AG10803 (cell line): ENCODE measurements around the gene CDH11.

ENCODE experiments used
- DNase-seq: peaks from one replicate; pipeline ENCODE4 v3.0.0; 2010; ENCODE audit warnings: low read depth
- H3K4me3 ChIP-seq: 2 replicates; pipeline ENCODE4 v1.5.1; 2011; ENCODE audit warnings: mild to moderate bottlenecking, low read length, control low read depth
- CTCF ChIP-seq: conservative IDR thresholded peaks from 2 replicates; pipeline ENCODE4 v1.5.1; 2011; ENCODE audit warnings: mild to moderate bottlenecking, low read length, control low read depth, inconsistent platforms

Gene CDH11

GRCh38 chr16:65021852-65022595, 99.8 kb downstream of the CDH11 start:
- no peak for DNase-seq
- no peak overlapping the region for H3K4me3 ChIP-seq
- TF ChIP-seq CTCF: no peak

GRCh38 chr16:65016754-65017153, 105.1 kb downstream of the CDH11 start:
- no peak for DNase-seq
- no peak for TF ChIP-seq CTCF
- H3K4me3 ChIP-seq: no peak overlapping the region

GRCh38 chr16:65015599-65015998, 106.3 kb downstream of the CDH11 start:
- DNase-seq: no peak
- no peak for TF ChIP-seq CTCF
- no peak overlapping the region for H3K4me3 ChIP-seq

GRCh38 chr16:65012357-65012756, 109.5 kb downstream of the CDH11 start:
- no peak for TF ChIP-seq CTCF
- no peak overlapping the region for H3K4me3 ChIP-seq
- peak; percentile 61 for DNase-seq

- DNase-seq: peak; percentile 15
- TF ChIP-seq CTCF: no peak
- H3K4me3 ChIP-seq: no peak overlapping the region
These were observed 111.7 kb downstream of the CDH11 start for GRCh38 chr16:65010125-65010524.

- H3K4me3 ChIP-seq: no peak overlapping the region
- no peak for TF ChIP-seq CTCF
- DNase-seq: no peak
These were observed 116.2 kb downstream of the CDH11 start for GRCh38 chr16:65005696-65006095.

- DNase-seq: no peak
- H3K4me3 ChIP-seq: no peak overlapping the region
- no peak for TF ChIP-seq CTCF
These were observed 117.3 kb downstream of the CDH11 start for GRCh38 chr16:65004570-65004969.
